HepG2 (cell line): Measurements from ENCODE around the gene CXADR. TPM values are rescaled to one million over a fixed set of nuclear protein-coding genes. Genes with fewer than 3 reads are reported as not detected.

Source experiments
- ATAC-seq: fragments of 200-7000 bp; cut with Tn5 transposase; 3 replicates; pipeline ENCODE4 v1.9.1; 2020; ENCODE audit warnings: mild to moderate bottlenecking, moderate library complexity
- BruUV-seq: library from RNA; stranded (reverse); fragments of 400-500 nt; replicated peaks from 2 replicates; lab custom pipeline; 2021; lab: Mats Ljungman, UMichigan
- CTCF ChIA-PET: fragments of 300-600 bp; formaldehyde crosslinking; extraction: SDS; loops from one replicate; lab custom pipeline; 2021; ENCODE audit warnings: low total read pairs, inconsistent platforms, low intra/inter-chr PET ratio; lab: Yijun Ruan, JAX
- POLR2A ChIA-PET: fragments of 350-600 bp; sonication (Branson Sonifier 250); formaldehyde crosslinking; loops from one replicate; lab custom pipeline; 2020; ENCODE audit warnings: antibody characterized with exemption, inconsistent platforms; lab: Yijun Ruan, JAX
- DNase-seq: peaks from one replicate; pipeline ENCODE4 v3.0.0-alpha.2; 2015; ENCODE audit warnings: low spot score
- FAIRE-seq: peaks from 3 replicates; lab custom pipeline; 2011; peaks lifted over from hg19 to GRCh38; lab: Jason Lieb, UNC
- H2AFZ ChIP-seq: one replicate; pipeline ENCODE4 v1.6.1; 2011; ENCODE audit warnings: low read length, inconsistent platforms
- H3K27ac ChIP-seq: fragments of 300-600 bp; 3 replicates; pipeline ENCODE4 v1.8.0; 2011; ENCODE audit warnings: mixed run types, mild to moderate bottlenecking, mixed read lengths, low read length, inconsistent platforms; ENCODE audit not compliant: insufficient read depth; ENCODE audit errors: extremely low read length
- H3K27me3 ChIP-seq, 2 experiments: fragments of 200-600 bp in 1 of 2; 2 replicates in 1 of 2; 3 replicates in 1 of 2; pipeline versions ENCODE4 v1.6.0 to v1.8.0; 2011; ENCODE audit warnings: low read length in 2 of 2, mild to moderate bottlenecking in 2 of 2, moderate library complexity in 2 of 2, inconsistent platforms in 1 of 2; ENCODE audit not compliant: insufficient read depth in 2 of 2, control insufficient read depth in 1 of 2
- H3K36me3 ChIP-seq, 2 experiments: fragments of 200-600 bp in 1 of 2; replicated peaks in 1 of 2; 2 replicates in 1 of 2; 3 replicates in 1 of 2; pipeline versions ENCODE4 v1.5.1 to v1.8.0; 2011; ENCODE audit warnings: low read length in 2 of 2, inconsistent platforms in 1 of 2; ENCODE audit not compliant: insufficient read depth in 2 of 2, control insufficient read depth in 1 of 2
- H3K4me1 ChIP-seq: 2 replicates; pipeline ENCODE4 v1.5.1; 2012; ENCODE audit warnings: low read length, inconsistent platforms; ENCODE audit not compliant: insufficient read depth
- H3K4me2 ChIP-seq: 2 replicates; pipeline ENCODE4 v1.6.0; 2011; ENCODE audit warnings: low read depth, low read length, inconsistent platforms
- H3K4me3 ChIP-seq, 3 experiments: fragments of 200-600 bp in 1 of 3; sonication (generic), shearing (Covaris generic) in 1 of 3; replicated peaks in 1 of 3; 2 replicates each; pipeline ENCODE4 v1.5.1; 2011 to 2016; ENCODE audit warnings: low read length in 3 of 3, inconsistent platforms in 2 of 3, low read depth in 2 of 3, mild to moderate bottlenecking in 2 of 3, control low read depth in 1 of 3, mixed read lengths in 1 of 3; ENCODE audit not compliant: insufficient read depth in 1 of 3
- H3K79me2 ChIP-seq: one replicate; pipeline ENCODE4 v1.6.1; 2011; ENCODE audit warnings: low read length, inconsistent platforms; ENCODE audit not compliant: insufficient read depth
- H3K9ac ChIP-seq: 2 replicates; pipeline ENCODE4 v1.6.0; 2011; ENCODE audit warnings: mild to moderate bottlenecking, low read depth, low read length, inconsistent platforms; ENCODE audit not compliant: insufficient read depth
- H3K9me3 ChIP-seq: 2 replicates; pipeline ENCODE4 v1.5.1; 2012; ENCODE audit warnings: mild to moderate bottlenecking, low read length
- H4K20me1 ChIP-seq: 2 replicates; pipeline ENCODE4 v1.6.0; 2011; ENCODE audit warnings: inconsistent platforms, mild to moderate bottlenecking, low read length, moderate library complexity; ENCODE audit not compliant: insufficient read depth
- MED8 ChIP-seq: sonication (generic); formaldehyde crosslinking; IDR thresholded peaks from 2 replicates; pipeline ENCODE4 v1.8.1; 2023; ENCODE audit warnings: mild to moderate bottlenecking, missing genetic modification reagents; ENCODE audit not compliant: insufficient replicate concordance
- NFE2L2 ChIP-seq: fragments of 150-350 bp; IDR thresholded peaks from 2 replicates; pipeline ENCODE4 v1.6.1; 2014; ENCODE audit warnings: low read length
- NR2F1 ChIP-seq, 2 experiments: fragments of 450-650 bp in 1 of 2; formaldehyde crosslinking in 1 of 2; IDR thresholded peaks; 2 replicates each; pipeline versions ENCODE4 v1.5.0 to v1.6.1; 2016 to 2020; ENCODE audit warnings: mild to moderate bottlenecking in 1 of 2, missing compliant biosample characterization in 1 of 2, missing genetic modification reagents in 1 of 2, moderate library complexity in 1 of 2
- SMAD3 ChIP-seq: sonication (generic); formaldehyde crosslinking; IDR thresholded peaks from 2 replicates; pipeline ENCODE4 v1.4.0; 2020; ENCODE audit warnings: missing genetic modification reagents
- SMAD9 ChIP-seq: sonication (generic); formaldehyde crosslinking; IDR thresholded peaks from 2 replicates; pipeline ENCODE4 v1.5.1; 2020; ENCODE audit warnings: mild to moderate bottlenecking, missing genetic modification reagents
- ZNF264 ChIP-seq: sonication (generic); formaldehyde crosslinking; IDR thresholded peaks from 2 replicates; pipeline ENCODE4 v1.4.0; 2020; ENCODE audit warnings: missing genetic modification reagents
- WGBS: methylation state at CpG from one replicate; pipeline ENCODE4 v1.1.6; 2017; ENCODE audit warnings: low lambda C conversion rate; 5-methylcytosine and 5-hydroxymethylcytosine counted together
- in situ Hi-C: cut with HindIII; loops from 2 replicates; pipeline ENCODE4 v1.10.0; 2017; ENCODE audit warnings: low pct_unique_long_range_greater_than_20kb; ENCODE audit not compliant: extremely low pct_ligation_motif_present
- intact Hi-C: fragments of 100-400 bp; cut with micrococcal nuclease; formaldehyde crosslinking; loops from one replicate; pipeline ENCODE4 v1.10.0; 2022; ENCODE audit not compliant: unreplicated experiment
- polyA plus RNA-seq, 8 experiments: library from polyadenylated mRNA; depleted of rRNA in 3 of 8; stranded (reverse) in 7 of 8; unstranded in 1 of 8; fragments of >200 nt; fragmentation: Illumina TruSeq in 4 of 8; extraction: Trizol in 4 of 8; gene quantifications; 2 replicates each; pipeline versions ENCODE4 v1.2.1 to v1.2.3, GENCODE V29; 2011 to 2016; ENCODE audit warnings: low read depth in 4 of 8, missing spikeins in 1 of 8, mixed read lengths in 1 of 8; ENCODE audit not compliant: insufficient read depth in 1 of 8
- total RNA-seq, 5 experiments: library from RNA; depleted of rRNA; stranded (reverse); fragments of >200 nt; fragmentation: Illumina TruSeq; extraction: Trizol; gene quantifications; 2 replicates each; pipeline ENCODE4 v1.2.3, GENCODE V29; 2016; ENCODE audit warnings: low read depth in 1 of 5
- TF ChIP-seq, protein P1 (sequence below): sonication (generic); formaldehyde crosslinking; IDR thresholded peaks from 2 replicates; pipeline ENCODE4 v1.4.0; 2020; ENCODE audit warnings: missing genetic modification reagents, borderline replicate concordance

The CXADR gene
- total and polyA plus RNA-seq, 2 of the 13 experiments (the other 11 are each of a cell fraction or from before 2014, with no cell fraction given): 86.8 to 110 TPM

DNA sequence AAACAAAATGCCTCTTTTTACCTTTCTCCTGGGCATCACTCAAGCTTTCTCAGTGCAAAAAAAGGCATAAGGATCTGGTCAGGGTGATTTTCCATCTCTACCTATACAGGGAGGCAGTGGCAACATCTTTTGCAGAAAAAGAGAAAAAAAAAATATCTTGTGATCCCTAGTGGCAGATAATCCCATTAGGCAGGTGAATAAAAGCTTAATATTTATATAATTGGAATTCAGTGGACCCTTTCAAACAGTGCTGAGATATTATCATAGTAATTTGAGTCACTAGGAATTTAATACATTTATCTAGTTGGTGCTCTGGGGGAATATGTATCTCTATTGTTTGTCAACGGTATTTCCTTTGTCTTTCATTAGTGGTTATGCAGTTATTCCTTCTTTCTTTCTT lies 29.9 kb upstream of the CXADR start:
- TF ChIP-seq MED8 (CRISPR knock-in tag) (no peak), NR2F1 (CRISPR knock-in tag; IDR thresholded peaks at IDR 0.05) (no peak), ZNF264 (CRISPR knock-in tag) (no peak), SMAD3 (CRISPR knock-in tag) (no peak), SMAD9 (CRISPR knock-in tag) (no peak), NFE2L2 (no peak)
- TF ChIP-seq, protein P1, sequence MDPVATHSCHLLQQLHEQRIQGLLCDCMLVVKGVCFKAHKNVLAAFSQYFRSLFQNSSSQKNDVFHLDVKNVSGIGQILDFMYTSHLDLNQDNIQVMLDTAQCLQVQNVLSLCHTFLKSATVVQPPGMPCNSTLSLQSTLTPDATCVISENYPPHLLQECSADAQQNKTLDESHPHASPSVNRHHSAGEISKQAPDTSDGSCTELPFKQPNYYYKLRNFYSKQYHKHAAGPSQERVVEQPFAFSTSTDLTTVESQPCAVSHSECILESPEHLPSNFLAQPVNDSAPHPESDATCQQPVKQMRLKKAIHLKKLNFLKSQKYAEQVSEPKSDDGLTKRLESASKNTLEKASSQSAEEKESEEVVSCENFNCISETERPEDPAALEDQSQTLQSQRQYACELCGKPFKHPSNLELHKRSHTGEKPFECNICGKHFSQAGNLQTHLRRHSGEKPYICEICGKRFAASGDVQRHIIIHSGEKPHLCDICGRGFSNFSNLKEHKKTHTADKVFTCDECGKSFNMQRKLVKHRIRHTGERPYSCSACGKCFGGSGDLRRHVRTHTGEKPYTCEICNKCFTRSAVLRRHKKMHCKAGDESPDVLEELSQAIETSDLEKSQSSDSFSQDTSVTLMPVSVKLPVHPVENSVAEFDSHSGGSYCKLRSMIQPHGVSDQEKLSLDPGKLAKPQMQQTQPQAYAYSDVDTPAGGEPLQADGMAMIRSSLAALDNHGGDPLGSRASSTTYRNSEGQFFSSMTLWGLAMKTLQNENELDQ (CRISPR knock-in tag): no peak
- no peak overlapping the region for H2AFZ ChIP-seq
- no peaks in the 10 kb centered on the region for H3K36me3 ChIP-seq
- FAIRE-seq: no peak
- peaks cover 6% of the 10 kb centered on the region; the same call in 1 of the 2 replicates for H3K4me1 ChIP-seq
- no peaks in the 10 kb centered on the region for H4K20me1 ChIP-seq
- H3K9me3 ChIP-seq: no peaks in the 10 kb centered on the region
- CTCF ChIA-PET: no interaction called here
- no peak for ATAC-seq
- BruUV-seq: no TSS peak
- POLR2A ChIA-PET: interaction anchor here (2.9 kb wide), 1 partner anchor 10 kb away, joined by 8 read pairs; no protein-coding TSS in a partner anchor
- H3K4me2 ChIP-seq: no peak overlapping the region
- H3K4me3 ChIP-seq: no peak overlapping the region
- no peak for DNase-seq
- no peak overlapping the region for H3K9ac ChIP-seq
- in situ Hi-C loops (no loop called here), intact Hi-C loops (no loop called here)
- 89% methylated on average over 1 of the region's 1 CpG for WGBS
- H3K79me2 ChIP-seq: no peaks in the 10 kb centered on the region
- no peaks in the 10 kb centered on the region for H3K27me3 ChIP-seq
- H3K27ac ChIP-seq: no peak overlapping the region
